Measurements from ENCODE around the gene VPREB3. TPM values are rescaled to one million over a fixed set of nuclear protein-coding genes. Genes with fewer than 3 reads are reported as not detected.

Gene VPREB3
- total and polyA plus RNA-seq, 2 donors (not counting 1 experiment from before 2014, with no cell fraction given), result not detected

GRCh38 chr22:23789638-23790037 lies 35.4 kb upstream of the VPREB3 start:
- Histone ChIP-seq H4K20me1 (ENCODE audit: control insufficient read depth, extremely low read depth, insufficient read depth, low read length) (no peaks in the 10 kb centered on the region), H3K4me3 (replicated peaks in 1 of 4; ENCODE audit: control extremely low read depth in 1 of 4, insufficient read depth in 1 of 4, low read depth in 3 of 4, low read length in 4 of 4) (no peak overlapping the region), H3K9me3 (ENCODE audit: control insufficient read depth, insufficient read depth, low read depth, low read length) (no peaks in the 10 kb centered on the region), H3K4me1 (ENCODE audit: control insufficient read depth, extremely low read depth, insufficient read depth, low read length) (peaks cover 12% of the 10 kb centered on the region), H3K27ac (ENCODE audit: insufficient read depth, low read length) (no peak overlapping the region), H3K9ac (ENCODE audit: insufficient read depth, low read length) (no peak overlapping the region), H3K36me3 (ENCODE audit: control insufficient read depth, insufficient read depth, low read length) (peaks cover 4% of the 10 kb centered on the region), H2AFZ (ENCODE audit: low read length) (no peak overlapping the region), H3K27me3 (ENCODE audit: control insufficient read depth, insufficient read depth, low read length) (no peaks in the 10 kb centered on the region), H3K79me2 (ENCODE audit: control insufficient read depth, insufficient read depth, low read length) (peaks cover 52% of the 10 kb centered on the region), H3K4me2 (ENCODE audit: extremely low read depth, insufficient read depth, low read length) (peak overlapping the region; percentile 20)
- TF ChIP-seq, protein P1, sequence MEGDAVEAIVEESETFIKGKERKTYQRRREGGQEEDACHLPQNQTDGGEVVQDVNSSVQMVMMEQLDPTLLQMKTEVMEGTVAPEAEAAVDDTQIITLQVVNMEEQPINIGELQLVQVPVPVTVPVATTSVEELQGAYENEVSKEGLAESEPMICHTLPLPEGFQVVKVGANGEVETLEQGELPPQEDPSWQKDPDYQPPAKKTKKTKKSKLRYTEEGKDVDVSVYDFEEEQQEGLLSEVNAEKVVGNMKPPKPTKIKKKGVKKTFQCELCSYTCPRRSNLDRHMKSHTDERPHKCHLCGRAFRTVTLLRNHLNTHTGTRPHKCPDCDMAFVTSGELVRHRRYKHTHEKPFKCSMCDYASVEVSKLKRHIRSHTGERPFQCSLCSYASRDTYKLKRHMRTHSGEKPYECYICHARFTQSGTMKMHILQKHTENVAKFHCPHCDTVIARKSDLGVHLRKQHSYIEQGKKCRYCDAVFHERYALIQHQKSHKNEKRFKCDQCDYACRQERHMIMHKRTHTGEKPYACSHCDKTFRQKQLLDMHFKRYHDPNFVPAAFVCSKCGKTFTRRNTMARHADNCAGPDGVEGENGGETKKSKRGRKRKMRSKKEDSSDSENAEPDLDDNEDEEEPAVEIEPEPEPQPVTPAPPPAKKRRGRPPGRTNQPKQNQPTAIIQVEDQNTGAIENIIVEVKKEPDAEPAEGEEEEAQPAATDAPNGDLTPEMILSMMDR (conservative IDR thresholded peaks at IDR 0.05 in 1 of 2, IDR thresholded peaks at IDR 0.05 in 1 of 2; ENCODE audit: low read depth in 1 of 2, low read length in 2 of 2), result no peak
- no peak for TF ChIP-seq EZH2 (IDR thresholded peaks at IDR 0.05; ENCODE audit: low read length, missing control alignments)
- DNase-seq (ENCODE audit: low read depth in 2 of 2), result no peak

DNA sequence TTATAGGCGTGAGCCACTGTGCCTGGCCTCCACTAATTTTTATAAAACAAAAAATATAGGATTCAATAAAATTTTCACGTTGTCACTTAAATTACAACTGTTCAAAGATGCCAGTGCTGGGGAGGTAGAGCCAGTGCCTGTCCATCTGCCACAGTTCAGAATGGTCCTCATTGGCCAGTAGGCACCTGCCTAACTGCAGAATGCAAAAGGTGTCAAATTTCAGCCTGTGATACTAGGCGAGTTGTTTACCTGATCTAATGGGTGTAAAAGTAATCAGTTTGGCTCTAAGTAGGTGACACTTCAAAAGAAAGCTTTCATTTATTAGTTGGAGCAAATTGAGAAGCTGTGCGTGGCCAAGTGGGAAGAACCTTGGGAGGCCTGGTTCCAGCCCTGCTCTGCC lies 34.9 kb upstream of the VPREB3 start:
- Histone ChIP-seq H3K4me3 (replicated peaks in 1 of 4; ENCODE audit: control extremely low read depth in 1 of 4, insufficient read depth in 1 of 4, low read depth in 3 of 4, low read length in 4 of 4) (no peak overlapping the region), H3K4me1 (ENCODE audit: control insufficient read depth, extremely low read depth, insufficient read depth, low read length) (peaks cover 12% of the 10 kb centered on the region), H2AFZ (ENCODE audit: low read length) (no peak overlapping the region), H3K79me2 (ENCODE audit: control insufficient read depth, insufficient read depth, low read length) (peaks cover 52% of the 10 kb centered on the region), H3K4me2 (ENCODE audit: extremely low read depth, insufficient read depth, low read length) (no peak overlapping the region), H3K27me3 (ENCODE audit: control insufficient read depth, insufficient read depth, low read length) (no peaks in the 10 kb centered on the region), H3K36me3 (ENCODE audit: control insufficient read depth, insufficient read depth, low read length) (peaks cover 4% of the 10 kb centered on the region), H3K9me3 (ENCODE audit: control insufficient read depth, insufficient read depth, low read depth, low read length) (no peaks in the 10 kb centered on the region), H4K20me1 (ENCODE audit: control insufficient read depth, extremely low read depth, insufficient read depth, low read length) (no peaks in the 10 kb centered on the region), H3K9ac (ENCODE audit: insufficient read depth, low read length) (no peak overlapping the region), H3K27ac (ENCODE audit: insufficient read depth, low read length) (no peak overlapping the region)
- TF ChIP-seq, protein P1 (conservative IDR thresholded peaks at IDR 0.05 in 1 of 2, IDR thresholded peaks at IDR 0.05 in 1 of 2; ENCODE audit: low read depth in 1 of 2, low read length in 2 of 2), result no peak
- no peak for TF ChIP-seq EZH2 (IDR thresholded peaks at IDR 0.05; ENCODE audit: low read length, missing control alignments)
- DNase-seq (ENCODE audit: low read depth in 2 of 2), result no peak

GRCh38 chr22:23787910-23788309 lies 33.7 kb upstream of the VPREB3 start:
- Histone ChIP-seq H3K4me3 (replicated peaks in 1 of 4; ENCODE audit: control extremely low read depth in 1 of 4, insufficient read depth in 1 of 4, low read depth in 3 of 4, low read length in 4 of 4) (peak overlapping the region; percentile 71 to 94 (median 86)), H3K4me1 (ENCODE audit: control insufficient read depth, extremely low read depth, insufficient read depth, low read length) (peaks cover 12% of the 10 kb centered on the region), H4K20me1 (ENCODE audit: control insufficient read depth, extremely low read depth, insufficient read depth, low read length) (no peaks in the 10 kb centered on the region), H3K9me3 (ENCODE audit: control insufficient read depth, insufficient read depth, low read depth, low read length) (no peaks in the 10 kb centered on the region), H3K79me2 (ENCODE audit: control insufficient read depth, insufficient read depth, low read length) (peaks cover 52% of the 10 kb centered on the region), H3K9ac (ENCODE audit: insufficient read depth, low read length) (peak overlapping the region; percentile 60), H3K36me3 (ENCODE audit: control insufficient read depth, insufficient read depth, low read length) (peaks cover 1% of the 10 kb centered on the region), H3K4me2 (ENCODE audit: extremely low read depth, insufficient read depth, low read length) (peak overlapping the region; percentile 95), H2AFZ (ENCODE audit: low read length) (no peak overlapping the region), H3K27ac (ENCODE audit: insufficient read depth, low read length) (peak overlapping the region; percentile 95), H3K27me3 (ENCODE audit: control insufficient read depth, insufficient read depth, low read length) (no peaks in the 10 kb centered on the region)
- no peak for DNase-seq (ENCODE audit: low read depth in 2 of 2)
- TF ChIP-seq EZH2 (IDR thresholded peaks at IDR 0.05; ENCODE audit: low read length, missing control alignments), result no peak
- TF ChIP-seq, protein P1 (conservative IDR thresholded peaks at IDR 0.05 in 1 of 2, IDR thresholded peaks at IDR 0.05 in 1 of 2; ENCODE audit: low read depth in 1 of 2, low read length in 2 of 2), result no peak
